ENCODE measurements around the gene PBX1.
"Not testable (repeated sequence)": the region's sequence is repeated elsewhere in the genome, so short reads cannot be mapped to it uniquely, and the experiment has no call there.

The PBX1 gene

GRCh38 chr1:164558461-164559341 is at the start of gene PBX1:
Gene PBX1, plus strand, starts transcription at chr1:164559184.
- DNase-seq (ENCODE audit: low spot score), result peak; percentile 98

- DNase-seq (ENCODE audit: low spot score), result no peak
Measured at GRCh38 chr1:164510435-164510834, 48.5 kb upstream of the PBX1 start.

GRCh38 chr1:164511001-164511705 is 47.8 kb upstream of the PBX1 start:
- DNase-seq (ENCODE audit: low spot score), result no peak

GRCh38 chr1:164515231-164515630 is 43.8 kb upstream of the PBX1 start:
- DNase-seq (ENCODE audit: low spot score), result no peak

GRCh38 chr1:164515711-164516331 is 43.2 kb upstream of the PBX1 start:
- DNase-seq (ENCODE audit: low spot score), result no peak

GRCh38 chr1:164516591-164516990 is 42.4 kb upstream of the PBX1 start:
- DNase-seq (ENCODE audit: low spot score), result no peak

GRCh38 chr1:164518692-164519332 is 40.2 kb upstream of the PBX1 start:
- no peak for DNase-seq (ENCODE audit: low spot score)

GRCh38 chr1:164519426-164519825 is 39.6 kb upstream of the PBX1 start:
- DNase-seq (ENCODE audit: low spot score), result no peak

GRCh38 chr1:164524810-164525209 is 34.2 kb upstream of the PBX1 start:
- DNase-seq (ENCODE audit: low spot score), result no peak

GRCh38 chr1:164534863-164535610 is 23.9 kb upstream of the PBX1 start:
- DNase-seq (ENCODE audit: low spot score), result no peak

- DNase-seq (ENCODE audit: low spot score), result not testable (repeated sequence)
Measured at GRCh38 chr1:164552463-164552988, 6.5 kb upstream of the PBX1 start.

GRCh38 chr1:164557270-164557669 is 1.7 kb upstream of the PBX1 start:
- no peak for DNase-seq (ENCODE audit: low spot score)

GRCh38 chr1:164559342-164560051 is 513 bp downstream of the PBX1 start:
- DNase-seq (ENCODE audit: low spot score), result peak; percentile 44

- peak; percentile 26 for DNase-seq (ENCODE audit: low spot score)
Measured at GRCh38 chr1:164560121-164560541, 1.1 kb downstream of the PBX1 start.

- no peak for DNase-seq (ENCODE audit: low spot score)
Measured at GRCh38 chr1:164560556-164560955, 1.6 kb downstream of the PBX1 start.

GRCh38 chr1:164561007-164561406 is 2.0 kb downstream of the PBX1 start:
- DNase-seq (ENCODE audit: low spot score), result no peak

- no peak for DNase-seq (ENCODE audit: low spot score)
Measured at GRCh38 chr1:164561472-164561871, 2.5 kb downstream of the PBX1 start.

- DNase-seq (ENCODE audit: low spot score), result no peak
Measured at GRCh38 chr1:164562061-164562460, 3.1 kb downstream of the PBX1 start.

- no peak for DNase-seq (ENCODE audit: low spot score)
Measured at GRCh38 chr1:164562511-164562910, 3.5 kb downstream of the PBX1 start.

GRCh38 chr1:164562947-164563520 is 4.0 kb downstream of the PBX1 start:
- DNase-seq (ENCODE audit: low spot score), result no peak
